Measurements from ENCODE around the gene POF1B.
"Not testable (repeated sequence)": the region's sequence is repeated elsewhere in the genome, so short reads cannot be mapped to it uniquely, and the experiment has no call there.

The POF1B gene, protein sequence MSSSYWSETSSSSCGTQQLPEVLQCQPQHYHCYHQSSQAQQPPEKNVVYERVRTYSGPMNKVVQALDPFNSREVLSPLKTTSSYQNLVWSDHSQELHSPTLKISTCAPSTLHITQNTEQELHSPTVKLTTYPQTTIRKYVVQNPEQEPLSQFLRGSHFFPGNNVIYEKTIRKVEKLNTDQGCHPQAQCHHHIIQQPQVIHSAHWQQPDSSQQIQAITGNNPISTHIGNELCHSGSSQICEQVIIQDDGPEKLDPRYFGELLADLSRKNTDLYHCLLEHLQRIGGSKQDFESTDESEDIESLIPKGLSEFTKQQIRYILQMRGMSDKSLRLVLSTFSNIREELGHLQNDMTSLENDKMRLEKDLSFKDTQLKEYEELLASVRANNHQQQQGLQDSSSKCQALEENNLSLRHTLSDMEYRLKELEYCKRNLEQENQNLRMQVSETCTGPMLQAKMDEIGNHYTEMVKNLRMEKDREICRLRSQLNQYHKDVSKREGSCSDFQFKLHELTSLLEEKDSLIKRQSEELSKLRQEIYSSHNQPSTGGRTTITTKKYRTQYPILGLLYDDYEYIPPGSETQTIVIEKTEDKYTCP

DNA sequence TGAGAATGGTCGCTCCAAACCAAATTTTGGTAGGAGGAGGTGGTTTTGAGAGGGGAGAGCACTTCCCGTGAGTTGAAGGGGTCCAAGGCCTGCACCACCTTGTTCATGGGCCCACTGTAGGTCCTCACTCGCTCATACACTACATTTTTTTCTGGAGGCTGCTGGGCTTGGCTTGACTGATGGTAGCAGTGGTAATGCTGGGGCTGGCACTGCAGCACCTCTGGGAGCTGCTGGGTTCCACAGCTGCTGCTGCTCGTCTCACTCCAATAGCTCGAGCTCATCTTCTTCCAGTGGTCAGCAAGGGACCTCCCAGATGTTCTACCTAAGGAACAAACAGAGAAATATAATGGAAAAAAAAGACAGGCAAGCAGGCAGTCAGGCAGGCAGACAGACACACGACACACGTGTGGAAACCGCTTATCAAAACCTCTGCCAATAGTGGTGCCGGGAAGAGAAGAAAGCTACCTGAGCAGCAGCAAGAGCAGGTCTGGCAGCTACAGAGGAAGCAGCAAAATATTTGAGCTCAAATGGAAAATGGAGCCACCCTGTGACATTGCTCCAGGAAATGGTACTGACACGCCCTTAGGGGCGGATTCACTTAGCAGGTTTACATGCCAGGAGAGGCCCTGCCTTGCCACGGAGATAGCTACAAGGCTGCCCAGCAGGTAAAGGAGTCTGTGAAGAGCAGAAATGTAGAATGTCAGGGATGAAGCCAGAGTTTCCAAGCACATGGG, at the start of gene POF1B:
TSS of gene POF1B (minus strand) at position 492 of the 734 bp plus-strand sequence. CDS start at position 281, 211 bp downstream.
- no peak for DNase-seq (ENCODE audit: low spot score)

GRCh38 chrX:85429066-85429465, 49.6 kb upstream of the POF1B start:
- no peak for DNase-seq (ENCODE audit: low spot score)

DNA sequence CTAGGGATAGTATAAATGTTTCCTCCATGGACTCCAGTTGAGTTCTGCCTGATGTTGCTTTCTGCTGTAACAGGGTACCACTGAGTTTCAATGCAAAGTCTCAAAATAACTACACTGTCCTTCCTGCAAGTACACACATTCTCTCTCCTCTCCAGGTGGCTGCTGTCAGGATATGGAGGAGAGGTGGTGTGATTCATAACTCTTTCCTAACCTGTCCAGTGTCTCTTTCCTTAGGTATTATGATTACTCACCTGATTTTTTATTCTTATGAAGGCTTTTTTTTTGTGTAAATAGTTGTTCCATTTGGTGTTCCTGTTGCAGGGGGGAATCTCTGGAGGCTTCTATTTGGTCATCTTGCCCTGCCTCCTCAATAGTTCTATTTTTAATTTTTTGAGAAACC, 39.8 kb upstream of the POF1B start:
- no peak for DNase-seq (ENCODE audit: low spot score)

- no peak for DNase-seq (ENCODE audit: low spot score)
Measured at GRCh38 chrX:85391878-85392238, 12.4 kb upstream of the POF1B start.

- DNase-seq (ENCODE audit: low spot score), result no peak
Measured at GRCh38 chrX:85391185-85391877, 11.9 kb upstream of the POF1B start.

GRCh38 chrX:85381602-85382001, 2.1 kb upstream of the POF1B start:
- DNase-seq (ENCODE audit: low spot score), result no peak

- DNase-seq (ENCODE audit: low spot score), result no peak
Measured at GRCh38 chrX:85378461-85378860, 1.0 kb downstream of the POF1B start.

- no peak for DNase-seq (ENCODE audit: low spot score)
Measured at GRCh38 chrX:85375333-85375738, 4.1 kb downstream of the POF1B start.

GRCh38 chrX:85365370-85365995, 14.0 kb downstream of the POF1B start:
- no peak for DNase-seq (ENCODE audit: low spot score)

- DNase-seq (ENCODE audit: low spot score), result no peak
Measured at GRCh38 chrX:85359051-85359450, 20.4 kb downstream of the POF1B start.

GRCh38 chrX:85345523-85345922, 33.9 kb downstream of the POF1B start:
- no peak for DNase-seq (ENCODE audit: low spot score)

DNA sequence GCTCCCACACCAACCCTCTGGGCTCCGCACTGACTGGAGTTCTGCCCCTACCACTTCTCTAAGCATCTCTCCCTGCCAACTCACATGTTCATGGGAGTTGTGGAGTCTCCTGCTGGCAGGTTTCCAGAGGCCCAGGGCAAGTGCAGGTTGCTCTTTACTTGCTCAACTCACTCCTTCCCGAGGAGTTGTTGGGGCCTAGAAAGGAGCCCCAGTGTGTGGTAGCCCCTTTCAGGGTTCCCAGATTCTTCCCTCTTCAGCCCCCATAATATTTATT, 52.5 kb downstream of the POF1B start:
- DNase-seq (ENCODE audit: low spot score), result no peak

GRCh38 chrX:85326234-85327059, 53.0 kb downstream of the POF1B start:
- no peak for DNase-seq (ENCODE audit: low spot score)

DNA sequence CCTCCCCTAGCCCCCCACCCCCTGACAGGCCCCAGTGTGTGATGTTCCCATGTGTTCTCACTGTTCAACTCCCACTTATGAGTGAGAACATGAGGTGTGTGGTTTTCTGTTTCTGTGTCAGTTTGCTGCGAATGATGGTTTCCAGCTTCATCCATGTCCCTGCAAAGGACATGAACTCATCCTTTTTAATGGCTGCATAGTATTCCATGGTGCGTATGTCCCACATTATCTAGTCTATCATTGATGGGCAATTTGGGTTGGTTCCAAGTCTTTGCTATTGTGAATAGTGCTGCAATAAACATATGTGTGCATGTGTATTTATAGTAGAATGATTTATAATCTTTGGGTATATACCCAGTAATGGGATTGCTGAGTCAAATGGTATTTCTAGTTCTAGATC, 68.1 kb downstream of the POF1B start:
- DNase-seq (ENCODE audit: low spot score), result not testable (repeated sequence)

GRCh38 chrX:85309717-85310116, 69.7 kb downstream of the POF1B start:
- no peak for DNase-seq (ENCODE audit: low spot score)

DNA sequence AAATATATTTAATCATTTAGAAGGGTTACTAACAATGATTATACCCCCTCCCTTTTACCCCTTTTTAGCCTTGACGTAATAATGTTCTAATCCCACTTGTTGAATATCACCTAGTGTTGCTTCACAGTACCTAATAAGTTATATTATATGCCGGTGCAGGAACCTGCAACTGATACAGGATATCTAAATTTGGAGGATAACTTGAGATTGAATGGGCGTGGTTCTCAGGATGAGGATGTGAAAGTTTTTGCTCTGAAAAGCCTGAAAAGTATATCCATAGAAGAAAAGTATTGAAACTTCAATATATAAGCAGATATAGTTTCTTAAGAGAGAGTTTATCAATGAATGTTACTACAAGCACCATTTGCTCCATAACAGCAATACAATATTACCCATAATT, 75.9 kb downstream of the POF1B start:
- no peak for DNase-seq (ENCODE audit: low spot score)

DNA sequence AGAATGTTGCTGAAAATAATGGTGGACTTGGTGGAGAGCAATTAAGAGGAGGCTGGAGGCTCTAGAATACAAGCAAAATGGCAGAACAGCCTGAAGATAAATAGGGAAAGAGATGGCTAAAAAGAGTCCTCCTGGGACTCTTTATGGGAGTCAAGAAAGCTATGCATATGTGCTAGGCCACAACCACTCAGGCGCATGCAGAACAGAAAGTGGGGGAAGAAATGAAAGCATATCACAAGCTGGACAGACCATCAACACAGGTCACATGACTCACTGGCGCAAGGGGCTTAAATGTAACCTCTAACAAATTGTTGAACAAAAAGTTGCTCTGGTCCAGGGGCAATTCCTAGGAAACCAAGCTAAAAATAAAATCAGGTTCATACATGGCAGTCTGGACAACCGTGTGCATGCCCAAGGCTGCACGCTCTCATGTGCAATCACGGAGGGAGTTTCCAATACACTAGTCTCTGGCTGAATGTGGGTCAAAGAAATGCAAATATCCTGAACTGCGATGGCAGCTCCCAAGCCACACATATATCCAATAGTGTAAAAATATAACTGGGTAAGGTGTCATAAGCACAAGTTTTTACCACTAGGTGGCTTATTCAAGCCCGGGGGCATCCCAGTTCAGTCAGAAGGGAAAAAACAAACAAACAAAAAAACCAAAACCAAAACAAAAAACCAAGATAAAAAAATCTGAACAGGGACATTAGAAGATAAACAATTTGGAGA, 90.3 kb downstream of the POF1B start:
- DNase-seq (ENCODE audit: low spot score), result no peak

- not testable (repeated sequence) for DNase-seq (ENCODE audit: low spot score)
Measured at GRCh38 chrX:85285286-85285685, 94.2 kb downstream of the POF1B start.

- peak; percentile 10 for DNase-seq (ENCODE audit: low spot score)
Measured at GRCh38 chrX:85244450-85245211, 134.8 kb downstream of the POF1B start.
